CD4-positive, alpha-beta T cell treated with Interleukin-2 at 100 ng/mL for 4 hours (primary cell): ENCODE data around the gene NFKBIB.

Source experiments
- DNase-seq: peaks from one replicate; pipeline ENCODE4 v3.0.0-alpha.2; 2020; ENCODE audit warnings: low spot score

NFKBIB gene

DNA sequence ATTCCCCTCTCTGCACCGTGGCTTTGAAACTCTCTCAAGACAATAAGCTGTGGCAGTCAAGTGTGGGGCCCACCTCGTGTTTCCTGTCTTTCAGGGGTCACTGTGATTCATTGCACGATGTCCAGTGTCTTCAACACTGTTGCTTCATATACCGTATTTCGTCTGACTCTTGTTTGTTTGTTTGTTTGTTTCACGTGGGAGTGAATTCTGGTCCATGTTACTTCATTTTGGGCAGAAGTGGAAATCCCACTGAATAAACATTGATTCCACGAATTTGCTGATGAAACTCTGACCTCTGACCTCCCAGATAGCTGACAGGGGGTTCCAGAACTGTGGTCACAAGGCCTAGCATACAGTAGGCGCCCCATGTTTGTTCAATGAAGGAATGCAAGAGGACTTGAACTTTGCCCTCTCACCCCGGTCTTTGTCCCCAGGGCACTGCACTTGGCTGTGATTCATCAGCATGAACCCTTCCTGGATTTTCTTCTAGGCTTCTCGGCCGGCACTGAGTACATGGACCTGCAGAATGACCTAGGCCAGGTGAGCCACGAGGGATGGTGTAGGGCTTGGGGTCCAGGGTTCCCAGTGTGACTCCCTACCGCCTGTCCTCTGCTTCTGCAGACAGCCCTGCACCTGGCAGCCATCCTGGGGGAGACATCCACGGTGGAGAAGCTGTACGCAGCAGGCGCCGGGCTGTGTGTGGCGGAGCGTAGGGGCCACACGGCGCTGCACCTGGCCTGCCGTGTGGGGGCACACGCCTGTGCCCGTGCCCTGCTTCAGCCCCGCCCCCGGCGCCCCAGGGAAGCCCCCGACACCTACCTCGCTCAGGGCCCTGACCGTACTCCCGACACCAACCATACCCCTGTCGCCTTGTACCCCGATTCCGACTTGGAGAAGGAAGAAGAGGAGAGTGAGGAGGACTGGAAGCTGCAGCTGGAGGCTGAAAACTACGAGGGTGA lies 5.1 kb downstream of the NFKBIB start:
- no peak for DNase-seq

GRCh38 chr19:38905620-38906019 lies 5.9 kb downstream of the NFKBIB start:
- DNase-seq, result no peak

DNA sequence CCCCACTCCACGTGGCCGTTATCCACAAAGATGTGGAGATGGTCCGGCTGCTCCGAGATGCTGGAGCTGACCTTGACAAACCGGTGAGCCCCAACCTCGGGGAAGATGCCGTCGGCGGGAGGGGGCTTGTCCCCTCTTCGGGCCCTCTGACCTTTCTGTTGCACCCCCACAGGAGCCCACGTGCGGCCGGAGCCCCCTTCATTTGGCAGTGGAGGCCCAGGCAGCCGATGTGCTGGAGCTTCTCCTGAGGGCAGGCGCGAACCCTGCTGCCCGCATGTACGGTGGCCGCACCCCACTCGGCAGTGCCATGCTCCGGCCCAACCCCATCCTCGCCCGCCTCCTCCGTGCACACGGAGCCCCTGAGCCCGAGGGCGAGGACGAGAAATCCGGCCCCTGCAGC lies 7.5 kb downstream of the NFKBIB start:
- DNase-seq, result no peak

DNA sequence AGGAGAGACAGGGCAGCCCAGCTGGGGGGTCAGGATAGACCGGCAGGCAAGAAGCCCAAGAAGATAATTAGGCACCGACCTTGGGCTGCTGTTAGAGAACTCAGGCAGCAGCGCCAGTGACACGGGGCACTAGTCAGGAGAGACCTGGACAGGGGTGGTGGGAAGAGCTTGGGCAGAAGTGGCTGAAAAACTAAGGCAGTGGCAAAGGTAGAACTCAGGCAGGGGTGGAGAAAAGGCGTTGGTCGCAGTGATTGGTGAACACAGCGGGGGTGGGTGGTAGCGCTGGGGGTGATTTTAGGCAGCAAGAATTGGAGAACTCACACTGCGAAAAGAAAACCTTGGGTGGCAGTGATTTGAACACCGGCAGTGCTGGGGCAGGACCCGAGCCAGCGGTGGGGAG lies 7.9 kb downstream of the NFKBIB start:
- DNase-seq, result no peak

- DNase-seq, result no peak
Measured at GRCh38 chr19:38908911-38909310, 9.1 kb downstream of the NFKBIB start.

GRCh38 chr19:38910488-38910887 lies 10.7 kb downstream of the NFKBIB start:
- DNase-seq, result no peak

- no peak for DNase-seq
Measured at GRCh38 chr19:38911388-38912001, 11.7 kb downstream of the NFKBIB start.

- DNase-seq, result no peak
Measured at GRCh38 chr19:38912600-38913514, 13.1 kb downstream of the NFKBIB start.

GRCh38 chr19:38913958-38914357 lies 14.2 kb downstream of the NFKBIB start:
- no peak for DNase-seq

- DNase-seq, result no peak
Measured at GRCh38 chr19:38915329-38916321, 15.9 kb downstream of the NFKBIB start.

DNA sequence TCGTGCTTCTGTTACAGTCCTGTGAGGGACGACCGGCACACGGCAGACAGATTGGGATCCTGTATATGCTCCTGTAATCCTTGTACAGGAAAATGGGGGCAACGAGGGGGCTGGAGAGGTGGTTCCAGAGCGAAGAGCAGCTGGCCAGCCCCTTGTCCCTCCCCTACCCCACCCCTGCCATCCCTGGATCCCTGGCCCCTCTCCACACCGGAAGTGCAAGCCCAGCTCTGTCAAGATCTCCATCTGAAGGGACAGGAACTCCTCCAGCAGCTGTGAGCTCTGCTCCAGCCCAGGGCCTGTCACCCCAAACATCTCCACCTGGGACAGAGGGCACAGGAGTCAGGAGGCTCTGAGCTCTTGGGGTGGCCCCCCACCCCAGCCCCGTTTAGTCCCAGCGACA lies 17.7 kb downstream of the NFKBIB start:
- DNase-seq, result no peak

DNA sequence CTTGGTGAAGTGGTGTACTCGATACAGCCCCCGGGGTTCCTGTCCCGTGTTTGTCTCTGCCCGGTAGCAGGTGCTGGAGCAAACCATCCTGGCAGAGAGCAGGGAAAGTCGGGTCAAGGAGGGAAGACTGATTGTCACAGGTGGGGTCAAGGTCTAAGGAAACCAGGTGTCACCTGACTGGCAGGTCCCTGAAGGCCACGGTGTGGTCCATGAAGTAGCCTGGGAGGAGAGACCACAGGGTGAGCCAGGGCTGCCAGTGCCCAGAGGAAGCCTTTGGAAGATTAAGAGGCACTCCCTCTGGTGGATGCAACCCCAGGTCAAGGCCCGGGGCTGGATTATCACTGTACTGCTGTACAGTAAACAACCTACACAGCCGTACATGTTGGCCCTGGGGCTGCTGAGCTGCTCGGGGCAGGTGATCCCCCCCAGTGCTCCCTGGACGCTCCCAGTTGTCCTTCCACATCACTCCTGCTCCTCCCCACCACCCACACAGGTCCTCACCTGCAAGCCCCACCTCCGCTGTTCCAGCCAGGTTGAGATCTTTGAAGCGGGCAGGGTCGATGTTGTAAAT lies 18.2 kb downstream of the NFKBIB start:
- no peak for DNase-seq

DNA sequence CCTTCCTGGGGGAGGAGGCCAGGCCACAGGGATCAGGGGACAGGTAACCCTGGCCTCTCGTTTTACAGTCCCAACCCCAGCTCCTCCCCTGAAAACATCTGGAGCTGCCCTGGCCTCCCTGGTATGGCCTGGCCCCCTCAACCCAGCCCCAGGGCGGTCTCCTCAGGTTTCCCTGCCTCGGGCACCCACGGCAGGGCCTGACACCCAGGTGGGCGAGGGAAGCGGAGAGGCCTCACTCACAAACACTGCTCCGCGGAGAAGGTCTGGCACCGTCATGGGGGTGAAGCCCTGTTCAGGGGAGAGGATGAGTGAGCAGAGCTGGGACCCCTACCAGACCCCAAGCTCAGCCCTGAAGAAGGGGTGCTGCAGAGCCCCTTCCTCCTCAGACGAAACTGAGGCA lies 18.8 kb downstream of the NFKBIB start:
- DNase-seq, result no peak

GRCh38 chr19:38919837-38920601 lies 20.2 kb downstream of the NFKBIB start:
- DNase-seq, result no peak

- DNase-seq, result no peak
Measured at GRCh38 chr19:38920602-38921419, 21.0 kb downstream of the NFKBIB start.

DNA sequence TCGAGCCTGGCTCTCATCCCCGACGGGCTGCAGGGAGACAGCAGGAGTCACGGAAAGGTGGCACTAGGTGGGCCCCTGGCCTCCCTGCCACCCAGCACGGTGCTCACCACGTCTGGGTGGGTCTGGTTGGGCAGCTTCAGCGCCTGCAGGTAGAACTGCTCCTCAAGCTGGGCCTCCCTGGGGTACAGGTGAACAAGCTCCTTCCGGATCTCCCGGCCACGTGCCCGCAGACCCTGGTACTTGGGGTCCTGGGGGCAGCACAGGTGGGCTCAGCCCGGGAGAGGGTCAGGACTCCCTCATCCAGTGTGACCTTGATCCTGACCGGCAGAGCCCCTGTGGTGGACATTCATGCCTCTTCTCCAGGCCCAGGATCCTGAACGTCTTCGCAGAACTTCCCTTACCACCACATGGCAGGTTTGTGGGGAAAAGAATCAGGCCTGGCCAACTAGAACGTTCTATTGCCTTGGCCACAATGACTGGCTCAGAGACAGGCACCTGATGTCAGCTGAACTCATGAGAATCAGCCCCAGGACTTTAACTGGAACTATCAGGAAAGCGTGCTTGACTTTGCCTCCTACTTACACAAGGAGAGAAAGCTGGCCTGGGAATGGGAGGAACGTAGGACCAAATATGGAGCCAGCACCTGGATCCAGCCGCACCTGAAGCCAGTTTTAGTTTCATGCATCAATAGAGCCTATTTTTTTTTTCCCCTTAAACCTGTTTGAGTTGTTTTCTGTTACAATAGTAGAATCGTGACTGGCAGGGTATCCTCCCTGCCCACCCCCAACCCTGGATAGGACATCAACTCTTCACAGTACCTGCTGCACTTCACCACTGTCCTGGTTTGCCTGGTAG lies 21.9 kb downstream of the NFKBIB start:
- no peak for DNase-seq

GRCh38 chr19:38922482-38922881 lies 22.7 kb downstream of the NFKBIB start:
- no peak for DNase-seq

GRCh38 chr19:38924388-38924787 lies 24.6 kb downstream of the NFKBIB start:
- DNase-seq, result peak; percentile 56
